Measurements from ENCODE around the gene NME3.
A peak's percentile ranks its signal among the peaks of the same experiment; 100 is the strongest.

NME3 gene

DNA sequence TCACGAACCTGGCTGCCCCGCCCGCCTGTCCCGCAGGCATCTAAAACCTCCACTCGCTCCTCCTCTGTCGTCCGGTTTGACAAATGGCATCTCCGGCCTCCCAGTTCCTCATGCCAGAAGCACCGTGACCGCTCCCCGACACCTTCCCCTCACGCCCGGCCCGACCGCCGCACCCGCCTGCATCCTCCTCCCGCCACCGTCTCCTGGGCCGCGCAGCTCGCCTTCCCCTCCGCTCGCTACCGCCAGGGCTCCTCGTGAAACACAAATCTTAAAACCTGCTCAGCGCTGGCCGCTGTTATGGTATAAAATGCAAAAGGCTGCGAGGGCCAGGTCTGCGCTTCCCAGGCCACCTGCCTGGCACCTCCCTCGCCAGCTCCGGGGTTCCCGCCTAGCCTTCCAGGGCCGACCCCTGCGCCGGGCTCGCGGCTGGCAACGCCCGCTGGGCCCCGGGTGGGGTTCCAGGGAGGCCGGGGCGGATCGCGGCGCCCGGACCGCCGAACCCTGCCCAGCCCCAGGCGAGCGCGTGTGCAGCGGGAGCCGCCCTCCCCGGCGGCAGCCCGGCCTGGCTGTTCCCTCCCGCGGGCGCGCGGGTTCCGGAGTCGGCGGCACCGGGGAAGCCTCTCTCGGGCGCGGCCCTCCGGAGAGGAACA, 10.5 kb upstream of the NME3 start:
- no peak for DNase-seq (ENCODE audit: low read depth in 2 of 2, low spot score in 1 of 2)

DNA sequence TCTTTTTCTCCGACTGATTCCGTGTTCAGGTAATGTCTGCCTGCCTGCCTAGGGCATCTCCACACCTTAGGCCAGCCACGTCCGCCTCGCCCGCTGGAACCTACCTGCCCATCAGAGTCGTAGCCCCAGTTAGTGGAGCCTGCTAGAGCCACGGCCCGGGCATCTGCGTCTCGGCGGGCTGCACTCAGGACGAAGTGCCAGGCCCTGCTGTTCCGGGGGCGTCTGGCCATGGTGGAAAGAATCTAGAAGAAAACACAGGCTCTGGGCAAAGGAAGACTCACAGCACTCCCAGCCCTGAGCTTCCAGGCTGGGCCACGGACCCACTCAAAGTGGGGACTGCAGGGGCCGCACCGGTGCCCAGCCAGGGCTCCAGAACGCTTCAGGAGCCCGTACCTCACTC, 9.9 kb upstream of the NME3 start:
- DNase-seq (ENCODE audit: low read depth in 2 of 2, low spot score in 1 of 2), result no peak

DNA sequence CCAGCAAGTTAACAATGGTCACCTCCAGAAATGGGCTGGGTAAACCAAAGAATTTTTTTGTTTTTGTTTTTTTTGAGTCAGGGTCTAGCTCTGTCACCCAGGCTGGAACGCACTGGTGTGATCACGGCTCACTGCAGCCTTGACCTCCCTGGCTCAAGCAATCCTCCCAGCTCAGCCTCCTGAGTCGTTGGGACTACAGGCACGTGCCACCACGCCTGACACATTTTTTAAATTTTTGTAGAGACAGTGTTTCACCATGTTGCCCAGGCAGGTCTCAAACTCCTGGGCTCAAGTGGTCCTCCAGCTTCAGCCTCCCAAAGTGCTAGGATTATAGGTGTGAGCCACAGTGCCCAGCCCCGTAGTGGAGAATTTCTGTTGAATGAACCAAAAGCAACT, 9.3 kb upstream of the NME3 start:
- DNase-seq (ENCODE audit: low read depth in 2 of 2, low spot score in 1 of 2), result no peak

DNA sequence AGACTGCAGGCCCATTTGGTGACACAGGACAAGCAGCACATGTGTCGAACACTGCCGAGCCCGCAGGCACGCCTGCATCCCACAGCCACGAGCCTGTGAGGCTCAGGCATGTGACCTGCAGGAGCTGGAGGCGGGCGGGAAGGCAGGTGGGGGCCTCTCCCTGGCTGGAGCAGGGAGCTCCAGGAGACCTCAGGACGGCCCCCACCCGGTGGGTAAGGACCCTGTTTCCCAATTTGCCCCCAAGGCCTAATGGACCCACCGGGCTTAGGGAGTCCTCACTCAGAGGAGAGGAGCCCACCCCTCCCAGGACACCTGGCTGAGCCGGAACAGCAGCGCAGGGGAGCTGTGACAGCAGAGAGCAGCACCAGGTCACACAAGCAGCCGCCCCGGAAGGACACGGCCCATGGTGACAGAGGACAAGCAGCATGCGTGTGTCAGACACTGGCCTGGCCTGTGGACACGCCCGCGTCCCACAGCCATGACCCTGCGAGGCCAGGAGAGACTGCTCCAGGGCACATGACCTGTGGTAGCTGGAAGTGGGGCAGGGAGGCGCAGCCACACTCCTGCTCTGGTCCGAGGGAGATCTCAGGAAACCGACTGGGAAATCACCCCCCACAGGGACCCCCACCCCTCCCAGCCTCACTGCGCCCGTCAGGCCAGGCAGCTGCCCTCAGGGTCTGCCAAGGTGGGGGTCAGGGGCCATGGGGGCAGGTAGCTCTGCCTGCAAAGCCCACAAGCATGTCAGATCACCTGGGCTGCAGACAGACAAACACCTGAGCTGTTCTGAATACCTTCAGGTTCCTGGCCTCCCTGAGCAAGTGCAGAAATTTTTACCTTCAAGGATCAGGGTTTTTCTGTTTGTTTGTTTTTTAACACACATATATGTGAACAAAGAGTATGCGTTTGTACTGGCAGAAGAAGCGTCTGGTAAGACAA, 8.7 kb upstream of the NME3 start:
- DNase-seq (ENCODE audit: low read depth in 2 of 2, low spot score in 1 of 2), result no peak

DNA sequence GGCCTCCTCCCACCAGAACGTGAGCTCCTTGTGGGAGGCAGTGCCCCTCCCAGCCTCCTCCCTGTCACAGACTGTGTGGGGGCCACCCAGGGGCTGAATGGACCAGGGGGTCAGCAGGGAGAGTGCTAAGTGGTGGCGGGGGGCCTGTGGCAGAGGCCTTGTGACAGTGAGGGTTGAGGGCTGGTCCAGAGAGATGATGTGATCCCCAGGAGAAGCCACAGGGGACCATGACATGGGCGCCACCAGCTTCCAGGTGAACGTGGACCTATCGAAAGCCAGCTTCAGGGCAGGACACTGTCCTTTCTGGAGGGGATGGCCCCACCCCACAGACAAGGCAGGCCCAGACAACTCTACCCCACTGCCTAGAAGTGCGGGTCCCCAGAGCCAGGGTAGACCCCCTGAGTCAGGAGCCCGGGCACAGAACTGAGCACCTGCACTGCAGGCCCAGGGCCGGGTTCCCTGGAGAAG, 7.9 kb upstream of the NME3 start:
- DNase-seq (ENCODE audit: low read depth in 2 of 2, low spot score in 1 of 2), result no peak

DNA sequence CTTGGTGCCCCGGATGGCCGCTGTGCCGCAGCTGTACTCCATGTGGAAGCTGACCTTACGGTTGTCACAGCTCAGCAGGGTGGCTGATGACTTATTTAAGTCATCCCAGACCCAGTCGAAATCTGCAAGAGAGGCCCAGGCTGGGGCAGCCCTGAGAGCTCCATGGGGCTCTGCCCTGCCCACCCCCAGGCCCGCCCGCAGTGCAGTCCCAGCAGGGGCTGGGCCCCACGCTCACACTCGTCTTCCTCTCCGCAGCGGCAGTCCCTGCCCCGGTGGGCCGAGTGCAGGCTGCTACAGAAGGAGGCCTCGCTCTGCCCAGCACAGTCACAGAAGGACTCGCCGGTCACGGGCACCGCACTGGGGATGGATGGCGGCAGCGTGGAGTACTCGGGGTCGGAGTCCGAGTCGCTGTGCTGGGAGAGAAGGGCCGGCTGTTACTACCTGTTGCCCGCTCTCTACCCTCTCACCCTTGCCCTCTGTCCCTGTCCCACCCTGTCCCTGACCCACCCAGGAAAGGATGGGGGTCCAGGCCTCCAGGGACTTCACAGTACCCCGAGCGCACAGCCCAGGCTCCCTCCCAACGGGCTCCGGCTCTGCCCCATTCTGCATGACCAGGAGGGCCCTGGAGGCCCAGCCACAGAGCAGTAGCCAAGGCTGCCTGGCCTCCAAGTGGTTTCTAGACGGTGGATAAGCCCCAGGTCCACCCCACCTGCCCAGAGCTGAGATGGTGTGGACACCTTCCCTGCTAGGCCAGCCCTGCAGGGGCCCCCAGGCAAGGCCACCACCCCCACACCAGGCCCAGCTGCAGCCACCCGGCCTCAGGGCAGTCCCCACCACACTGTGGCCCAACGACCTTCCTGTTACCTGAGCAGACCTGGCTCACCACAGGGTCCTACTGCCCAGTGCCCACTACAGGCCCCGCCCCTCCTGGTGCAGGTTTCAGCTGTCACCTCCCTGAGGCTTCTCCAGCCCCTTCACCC, 7.1 kb upstream of the NME3 start:
- no peak for DNase-seq (ENCODE audit: low read depth in 2 of 2, low spot score in 1 of 2)

DNA sequence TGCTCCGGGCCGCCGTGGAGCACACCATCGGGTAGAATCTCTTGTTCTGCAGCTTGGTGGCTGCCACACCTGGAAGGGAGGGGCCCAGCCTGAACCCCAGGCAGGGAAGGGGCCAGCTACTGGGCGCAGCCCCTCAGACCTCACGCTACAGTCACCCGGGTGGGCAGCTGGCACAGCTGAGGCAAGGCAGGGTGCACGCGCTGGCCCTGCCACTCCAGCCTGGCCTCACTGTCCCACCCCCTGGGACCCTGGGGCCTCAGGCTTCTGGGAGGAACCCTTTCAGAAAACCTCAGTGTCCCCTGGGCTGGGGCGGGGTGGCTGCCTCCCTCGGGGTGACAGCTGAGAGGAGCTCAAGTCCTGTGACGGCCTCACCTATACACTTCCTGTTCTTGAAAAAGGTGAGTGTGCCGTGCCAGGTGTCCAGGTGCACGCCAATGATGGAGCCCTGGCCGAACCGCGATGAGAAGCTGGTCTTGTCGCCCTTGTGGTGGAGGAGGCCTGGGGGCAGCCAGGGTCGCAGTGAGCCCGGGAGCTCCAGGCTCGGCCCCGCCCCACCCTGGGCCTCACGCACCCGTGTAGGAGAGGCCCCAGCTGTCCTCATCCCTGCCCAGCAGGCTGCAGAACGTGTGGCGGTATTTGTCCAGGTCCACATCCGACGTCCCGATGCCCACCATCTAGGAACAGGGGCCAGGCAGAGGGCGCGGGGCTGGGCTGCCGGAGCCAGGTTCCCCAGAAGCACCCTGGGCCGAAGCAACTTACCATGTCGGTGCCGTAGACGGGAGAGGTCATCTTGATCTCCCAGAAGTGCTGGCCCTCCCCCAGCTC, 6.2 kb upstream of the NME3 start:
- DNase-seq (ENCODE audit: low read depth in 2 of 2, low spot score in 1 of 2), result no peak

DNA sequence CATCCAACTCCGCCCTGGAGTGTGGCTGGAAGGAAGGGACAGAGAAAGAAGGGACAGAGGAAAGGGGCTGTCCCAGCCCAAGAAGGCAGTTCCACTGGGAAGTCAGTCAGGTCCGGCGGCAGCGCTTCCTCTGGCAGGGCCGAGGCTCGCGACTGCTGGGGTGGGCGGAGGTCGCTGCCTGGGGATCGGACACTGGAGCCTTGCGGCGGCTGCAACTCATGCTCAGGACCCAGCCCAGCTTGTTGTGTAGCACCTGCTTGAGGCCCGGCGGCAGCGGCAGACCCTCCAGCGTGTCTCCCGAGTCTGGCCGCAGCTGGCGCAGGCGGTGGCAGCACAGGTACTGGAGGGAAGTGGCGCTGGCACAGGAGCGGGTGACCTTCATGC, 5.6 kb upstream of the NME3 start:
- DNase-seq (ENCODE audit: low read depth in 2 of 2, low spot score in 1 of 2), result no peak

DNA sequence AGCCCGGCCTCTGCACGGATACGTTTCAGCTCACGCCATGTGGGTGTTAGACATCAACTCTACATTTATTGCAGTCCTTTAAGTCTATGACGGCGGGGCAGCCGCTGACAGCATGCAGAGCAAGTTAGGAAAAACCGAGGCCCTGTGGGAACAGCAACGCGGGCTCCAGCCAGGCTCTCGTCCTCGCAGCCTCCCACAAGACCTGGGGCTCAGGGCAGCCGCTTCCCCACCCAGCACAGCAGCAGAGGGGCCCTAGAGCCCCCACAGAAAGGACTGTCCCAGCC, 5.3 kb upstream of the NME3 start:
- DNase-seq (ENCODE audit: low read depth in 2 of 2, low spot score in 1 of 2), result no peak

DNA sequence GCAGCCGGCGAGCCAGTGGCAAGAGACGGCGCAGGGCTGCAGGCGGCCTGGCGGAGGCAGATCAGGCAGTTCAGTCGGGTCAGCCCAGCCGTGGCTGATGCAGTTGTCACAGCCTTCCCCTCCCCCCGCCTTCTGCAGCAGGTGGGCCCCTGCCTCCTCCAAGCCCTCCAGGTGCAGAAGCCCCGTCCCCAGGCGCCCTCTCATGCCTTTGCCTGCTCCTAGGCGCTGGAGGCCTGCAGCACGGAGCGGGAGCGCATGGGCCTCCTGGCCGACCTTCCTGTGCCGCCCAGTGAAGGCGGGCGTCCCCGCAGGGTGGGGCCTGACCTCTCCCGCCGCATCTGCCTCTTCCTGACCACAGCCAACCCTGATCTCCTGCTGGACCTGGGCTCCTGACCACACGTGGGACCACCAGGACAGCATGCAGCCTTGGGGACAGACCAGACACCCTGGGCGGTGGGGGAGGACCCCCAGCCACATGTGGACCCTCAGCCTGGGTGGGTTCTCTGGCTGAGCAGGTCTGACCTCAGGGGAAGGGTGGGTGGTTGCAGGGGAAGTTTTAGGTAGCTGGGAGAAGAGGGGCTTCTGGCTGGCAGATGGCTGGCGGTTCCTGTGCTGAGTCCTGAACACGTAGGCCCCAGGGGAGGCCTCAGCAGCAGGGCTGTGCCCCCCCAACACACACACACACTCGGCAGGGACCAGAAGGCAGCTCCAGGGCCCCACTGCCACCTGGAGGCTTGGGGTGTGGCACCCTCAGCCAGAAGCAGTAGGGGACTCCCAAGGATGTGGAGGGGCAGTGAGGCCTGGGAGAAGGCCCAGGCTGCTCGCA, 4.7 kb upstream of the NME3 start:
- no peak for DNase-seq (ENCODE audit: low read depth in 2 of 2, low spot score in 1 of 2)

DNA sequence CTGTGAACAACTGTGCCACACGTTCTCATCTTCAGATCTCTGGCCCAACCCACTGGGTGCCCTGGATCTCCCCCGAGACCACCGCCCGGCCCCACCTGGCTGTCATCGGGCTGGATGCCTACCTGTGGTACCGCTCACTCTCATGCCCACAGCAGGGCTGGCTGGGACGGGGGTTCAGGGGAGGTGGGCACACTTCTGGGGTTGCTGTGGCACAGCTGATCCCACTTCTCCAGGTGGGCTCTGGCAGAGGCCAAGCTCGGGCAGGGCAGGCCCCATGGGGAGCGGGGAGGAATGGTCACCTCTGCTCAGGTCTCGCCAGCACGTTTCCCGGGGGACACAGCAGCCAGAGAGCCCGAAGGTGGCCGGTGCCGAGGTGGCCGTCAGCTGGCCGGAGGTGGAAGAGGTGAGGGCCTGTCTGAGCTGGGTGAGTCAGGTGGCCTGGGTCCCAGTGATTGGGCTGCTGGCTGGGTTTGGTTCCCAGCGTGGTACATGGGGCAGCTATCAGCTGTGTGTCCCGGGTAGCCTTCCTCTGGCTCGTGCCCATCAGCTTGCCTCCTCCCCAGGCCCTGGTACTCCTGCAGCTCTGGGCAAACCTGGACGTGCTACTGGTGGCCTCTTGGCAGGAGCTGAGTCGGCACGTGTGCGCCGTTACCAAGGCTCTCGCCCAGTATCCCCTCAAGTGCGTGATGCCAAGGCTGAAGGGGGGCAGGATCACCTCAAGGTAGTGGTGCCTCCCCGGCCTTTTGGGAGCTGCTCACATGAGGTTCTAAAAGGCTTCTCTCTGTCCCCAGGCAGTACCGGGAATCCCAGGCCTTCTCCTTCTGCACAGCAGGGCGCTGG, 3.9 kb upstream of the NME3 start:
- no peak for DNase-seq (ENCODE audit: low read depth in 2 of 2, low spot score in 1 of 2)

DNA sequence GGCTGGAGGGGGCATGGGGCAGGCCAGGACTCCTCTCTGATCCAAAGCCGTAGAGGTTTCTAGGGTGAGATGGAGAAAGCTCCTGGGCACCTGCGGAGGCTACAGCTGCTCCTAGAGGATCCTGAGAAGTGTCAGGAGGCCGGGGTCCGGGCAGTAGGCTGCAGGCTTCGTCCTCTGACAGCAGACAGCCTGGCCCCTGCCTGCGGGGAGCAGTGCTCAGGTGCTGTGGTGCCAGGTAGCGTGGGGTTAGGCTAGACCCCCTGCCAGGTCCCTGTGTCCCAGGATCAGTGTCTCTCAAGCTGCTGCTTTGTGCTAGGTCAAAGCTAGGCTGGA, 3.1 kb upstream of the NME3 start:
- no peak for DNase-seq (ENCODE audit: low read depth in 2 of 2, low spot score in 1 of 2)

DNA sequence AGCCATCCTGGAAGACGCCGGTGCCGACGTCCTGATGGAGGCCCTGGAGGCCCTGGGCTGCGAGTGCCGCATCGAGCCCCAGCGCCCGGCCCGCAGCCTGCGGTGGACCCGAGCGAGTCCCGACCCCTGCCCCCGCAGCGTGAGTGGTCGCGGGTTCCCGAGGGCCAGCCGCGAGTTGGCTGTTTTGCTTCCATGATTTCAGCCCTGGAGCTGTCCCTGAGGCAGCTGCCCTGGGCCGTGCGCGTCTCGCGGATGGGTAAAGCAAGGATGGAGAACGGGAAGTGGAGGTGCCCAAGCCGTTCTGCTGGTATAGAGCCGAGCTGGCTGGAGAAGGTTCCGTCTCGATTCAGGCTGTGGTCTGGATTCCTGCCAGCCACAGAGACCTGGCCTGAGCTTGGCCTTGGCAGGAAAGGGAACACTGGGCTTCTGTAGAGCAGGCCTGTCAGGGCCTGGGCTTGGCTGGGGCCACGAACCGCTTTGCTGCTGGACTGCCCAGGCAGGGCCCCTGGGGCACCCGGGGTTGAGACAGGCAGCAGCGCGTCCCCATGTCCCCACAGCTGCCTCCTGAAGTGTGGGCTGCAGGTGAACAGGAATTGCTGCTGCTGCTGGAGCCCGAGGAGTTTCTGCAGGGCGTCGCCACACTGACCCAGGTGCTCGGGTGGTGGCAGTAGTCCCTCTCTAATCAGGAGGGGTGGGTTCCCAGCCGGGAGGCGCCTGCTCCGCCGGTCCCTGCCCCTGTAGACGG, 2.5 kb upstream of the NME3 start:
- no peak for DNase-seq (ENCODE audit: low read depth in 2 of 2, low spot score in 1 of 2)

DNA sequence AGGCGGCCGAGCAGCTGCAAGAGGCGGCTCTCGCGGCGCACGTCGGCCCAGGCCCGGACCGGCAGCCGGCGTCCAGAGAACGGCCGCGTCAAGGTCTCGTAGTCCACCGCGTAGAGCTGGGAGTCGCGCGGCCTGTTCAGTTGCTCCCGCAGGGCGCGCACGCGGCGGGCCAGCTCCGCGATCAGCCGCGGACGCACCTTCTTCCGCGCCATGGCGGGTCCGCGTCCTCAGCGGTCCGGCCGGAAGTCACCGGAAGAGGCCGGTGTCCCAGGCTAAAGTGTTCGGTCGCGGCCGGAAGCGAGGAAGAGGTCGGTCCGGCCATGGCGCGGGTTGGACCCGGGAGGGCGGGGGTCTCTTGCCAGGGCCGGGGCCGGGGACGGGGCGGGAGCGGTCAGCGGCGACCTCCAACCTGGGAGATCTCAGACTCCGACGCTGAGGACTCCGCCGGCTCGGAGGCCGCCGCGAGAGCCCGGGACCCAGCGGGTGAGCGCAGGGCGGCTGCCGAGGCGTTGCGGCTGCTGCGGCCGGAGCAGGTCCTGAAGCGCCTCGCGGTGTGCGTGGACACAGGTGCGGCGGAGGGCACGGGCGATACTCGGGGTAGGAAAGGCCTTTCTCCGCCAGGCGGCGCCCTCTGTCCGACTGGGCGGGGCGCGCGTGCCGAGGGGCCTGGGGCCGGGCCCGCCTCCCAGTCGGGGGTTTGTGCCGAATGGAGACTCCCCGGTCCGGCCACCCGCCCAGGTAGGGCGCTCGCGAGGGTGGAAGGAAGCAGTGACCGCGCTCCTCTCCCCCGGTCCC, 1.8 kb upstream of the NME3 start, which contains the start of gene MRPS34:
TSS of gene MRPS34 (minus strand) at position 227 of the 795 bp plus-strand sequence. CDS start at position 212, 15 bp downstream.
- peak; percentile 57 to 61 for DNase-seq (ENCODE audit: low read depth in 2 of 2, low spot score in 1 of 2)

DNA sequence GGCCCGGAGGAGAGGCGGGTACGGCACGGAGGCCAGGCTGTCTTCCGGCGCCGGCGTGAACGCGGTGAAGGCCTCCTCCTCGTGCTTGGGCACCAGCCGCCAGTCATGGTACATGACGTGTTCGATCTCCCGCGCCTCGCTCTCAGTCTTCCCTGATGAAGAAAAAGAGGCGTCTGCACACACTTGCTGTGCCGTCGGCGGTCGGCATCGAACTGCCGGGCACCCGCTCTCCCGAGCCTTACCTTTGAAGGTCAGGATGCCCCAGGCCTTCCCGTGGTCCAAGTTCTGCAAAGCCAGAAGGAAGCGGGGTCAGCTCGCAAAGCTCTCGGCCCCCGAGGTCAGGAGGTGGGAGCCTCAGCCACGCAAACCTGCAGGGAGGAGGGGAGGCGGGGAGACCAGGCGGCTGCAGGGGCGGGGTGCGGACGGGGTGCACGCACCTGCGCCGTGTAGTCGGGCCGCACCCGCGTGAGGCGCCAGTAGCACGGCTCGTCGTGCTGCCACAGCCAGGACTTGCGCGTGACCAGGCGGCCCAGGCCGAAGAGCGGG, 1.1 kb upstream of the NME3 start, which contains the start of gene EME2:
TSS of gene EME2 (plus strand) at position 449 of the 546 bp plus-strand sequence. CDS start 418 bp downstream, outside the sequence.
- DNase-seq (ENCODE audit: low read depth in 2 of 2, low spot score in 1 of 2), result no peak

DNA sequence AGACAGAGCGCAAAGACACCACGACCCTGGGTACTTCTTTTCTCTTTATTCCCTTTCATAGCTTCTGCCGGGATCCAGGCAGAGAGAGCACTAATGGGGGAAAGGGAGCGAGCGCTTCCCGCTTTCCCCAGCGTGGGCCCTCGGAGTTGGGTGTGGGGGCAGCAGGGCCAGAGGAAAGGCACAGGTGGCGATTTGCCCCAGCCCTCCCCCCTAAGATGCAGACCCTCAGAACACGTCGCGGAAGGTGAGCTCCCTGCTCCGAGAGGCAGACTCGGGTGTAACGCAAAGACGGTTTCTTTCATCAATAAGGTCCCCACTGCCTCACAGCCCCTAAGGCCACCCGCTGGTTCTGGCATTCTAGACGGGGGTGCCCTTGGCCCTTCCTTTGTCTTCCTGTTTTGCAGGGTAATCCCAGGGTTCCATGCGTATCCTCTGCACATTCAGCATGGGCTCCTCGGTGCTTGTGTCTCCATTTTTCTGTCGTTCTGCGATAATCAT, 570 bp upstream of the NME3 start:
- DNase-seq (ENCODE audit: low read depth in 2 of 2, low spot score in 1 of 2), result no peak
